NCI-H524 treated with DMSO at 0.1 percent for 48 hours (cell line): ENCODE results near the gene CCDC40.
"Not testable (repeated sequence)": the region's sequence is repeated elsewhere in the genome, so short reads cannot be mapped to it uniquely, and the experiment has no call there.

Experiments
- DNase-seq: peaks from one replicate; lab custom pipeline; 2025; lab: John Stamatoyannopoulos, UW

The CCDC40 gene

GRCh38 chr17:80084773-80085172 lies 48.3 kb downstream of the CCDC40 start:
- DNase-seq = no peak

- no peak for DNase-seq
Measured at GRCh38 chr17:80086081-80086480, 49.6 kb downstream of the CCDC40 start.

- DNase-seq = no peak
Measured at GRCh38 chr17:80086616-80087015, 50.2 kb downstream of the CCDC40 start.

GRCh38 chr17:80087346-80088265 lies 51.2 kb downstream of the CCDC40 start:
- no peak for DNase-seq

GRCh38 chr17:80089762-80090161 lies 53.3 kb downstream of the CCDC40 start:
- DNase-seq = no peak

- not testable (repeated sequence) for DNase-seq
Measured at GRCh38 chr17:80090164-80090563, 53.7 kb downstream of the CCDC40 start.

- DNase-seq = no peak
Measured at GRCh38 chr17:80091376-80091775, 54.9 kb downstream of the CCDC40 start.

- DNase-seq = no peak
Measured at GRCh38 chr17:80092959-80093358, 56.5 kb downstream of the CCDC40 start.

- DNase-seq = no peak
Measured at GRCh38 chr17:80095038-80095843, 58.8 kb downstream of the CCDC40 start.

- DNase-seq = no peak
Measured at GRCh38 chr17:80095844-80096475, 59.5 kb downstream of the CCDC40 start.

GRCh38 chr17:80096561-80097021 lies 60.1 kb downstream of the CCDC40 start:
- no peak for DNase-seq

- no peak for DNase-seq
Measured at GRCh38 chr17:80097127-80097621, 60.7 kb downstream of the CCDC40 start.

- DNase-seq = no peak
Measured at GRCh38 chr17:80097844-80098691, 61.6 kb downstream of the CCDC40 start.

GRCh38 chr17:80099291-80100034 lies 63.0 kb downstream of the CCDC40 start:
- no peak for DNase-seq

GRCh38 chr17:80100035-80100323 lies 63.5 kb downstream of the CCDC40 start:
- DNase-seq = no peak

- peak; percentile 39 for DNase-seq
Measured at GRCh38 chr17:80101011-80101945, 64.8 kb downstream of the CCDC40 start, which contains the start of gene GAA. Gene GAA (plus strand): TSS chr17:80101581. CDS start chr17:80104587, 3,006 bp downstream.

GRCh38 chr17:80101946-80102663 lies 65.7 kb downstream of the CCDC40 start:
- peak; percentile 34 for DNase-seq

GRCh38 chr17:80102664-80103448 lies 66.4 kb downstream of the CCDC40 start:
- no peak for DNase-seq
